SJSA1 (cell line): ENCODE data around the gene ULBP1. TPM values are rescaled to one million over a fixed set of nuclear protein-coding genes. Genes with fewer than 3 reads are reported as not detected.
"Not testable (repeated sequence)": the region's sequence is repeated elsewhere in the genome, so short reads cannot be mapped to it uniquely, and the experiment has no call there.

ENCODE experiments used
- DNase-seq, 2 experiments: peaks; one replicate each; pipeline ENCODE4 v3.0.0-alpha.2; 2015 to 2020; ENCODE audit warnings: low spot score in 2 of 2, low read depth in 1 of 2
- H3K27ac ChIP-seq: fragments of 250-450 bp; sonication (Bioruptor Pico); 2 replicates; pipeline ENCODE4 v1.5.1; 2020; ENCODE audit warnings: mild to moderate bottlenecking, moderate library complexity
- H3K27me3 ChIP-seq: fragments of 250-450 bp; sonication (Bioruptor Pico); replicated peaks from 2 replicates; pipeline ENCODE4 v1.5.1; 2020; ENCODE audit warnings: mild to moderate bottlenecking, moderate library complexity
- H3K36me3 ChIP-seq: fragments of 250-450 bp; sonication (Bioruptor Pico); 2 replicates; pipeline ENCODE4 v1.5.1; 2020; ENCODE audit warnings: mild to moderate bottlenecking
- H3K4me1 ChIP-seq: fragments of 250-450 bp; sonication (Bioruptor Pico); replicated peaks from 2 replicates; pipeline ENCODE4 v1.6.1; 2021; ENCODE audit warnings: mild to moderate bottlenecking
- H3K4me3 ChIP-seq: fragments of 250-450 bp; sonication (Bioruptor Pico); 2 replicates; pipeline ENCODE4 v1.5.1; 2020; ENCODE audit warnings: mild to moderate bottlenecking
- H3K9me3 ChIP-seq: fragments of 250-450 bp; sonication (Bioruptor Pico); replicated peaks from 2 replicates; pipeline ENCODE4 v1.5.1; 2020; ENCODE audit warnings: mild to moderate bottlenecking
- total RNA-seq: library from RNA; depleted of rRNA; stranded (reverse); fragments of >200 nt; shearing (Covaris generic); gene quantifications from 2 replicates; pipeline ENCODE4 v1.2.3, GENCODE V29; 2014

The ULBP1 gene
- total RNA-seq, 1 experiment from 2014 or later = 0.03 TPM

DNA sequence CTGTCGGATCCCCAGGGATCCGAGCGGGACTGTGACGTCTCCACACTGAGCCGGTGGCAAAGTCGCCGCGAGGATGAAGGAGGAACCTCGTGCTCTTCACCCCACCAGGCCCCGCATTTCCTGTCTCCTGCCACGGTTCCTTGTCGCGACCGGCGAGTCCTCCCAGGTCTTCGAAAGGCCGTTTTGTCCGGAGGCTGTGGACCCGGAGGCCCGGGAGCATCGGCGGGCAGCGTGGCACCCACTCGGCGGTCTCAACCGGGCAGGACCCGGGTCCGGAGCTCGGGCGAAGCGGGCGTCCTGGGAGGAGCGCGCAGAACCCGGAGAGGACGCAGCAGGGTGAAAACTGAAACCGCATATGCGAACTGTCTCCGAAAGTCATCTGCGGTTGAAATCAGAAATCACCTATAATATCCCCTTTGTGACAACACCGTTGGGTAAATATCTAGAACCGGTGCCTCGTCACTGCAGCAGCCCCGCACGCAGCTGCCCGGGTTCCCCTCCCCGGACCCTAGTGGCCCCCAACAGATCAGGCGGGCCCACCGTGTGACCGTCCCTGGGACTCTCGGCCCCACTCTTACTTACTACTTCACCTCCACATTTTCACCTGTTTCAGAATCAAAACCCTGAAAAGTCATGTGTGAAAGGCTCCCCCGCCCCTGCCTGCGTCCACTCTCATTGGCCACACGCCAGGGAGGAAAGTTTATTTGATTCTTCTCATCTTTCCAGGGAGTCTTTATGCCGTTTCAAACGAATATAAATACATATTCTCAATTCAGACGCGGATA lies 25.0 kb upstream of the ULBP1 start:
- Histone ChIP-seq H3K27ac (no peak overlapping the region), H3K9me3 (no peaks in the 10 kb centered on the region), H3K4me3 (peak overlapping the region; percentile 38), H3K4me1 (peaks cover 9% of the 10 kb centered on the region), H3K27me3 (peaks cover 26% of the 10 kb centered on the region), H3K36me3 (no peaks in the 10 kb centered on the region)
- DNase-seq = peak in 1 of 2 experiments; percentile 37

GRCh38 chr6:149939356-149939648 lies 24.4 kb upstream of the ULBP1 start:
- Histone ChIP-seq H3K4me1 (peaks cover 9% of the 10 kb centered on the region), H3K9me3 (no peaks in the 10 kb centered on the region), H3K27ac (no peak overlapping the region), H3K36me3 (no peaks in the 10 kb centered on the region), H3K4me3 (no peak overlapping the region), H3K27me3 (peaks cover 26% of the 10 kb centered on the region)
- no peak for DNase-seq

- H3K4me1 ChIP-seq = peaks cover 9% of the 10 kb centered on the region
- DNase-seq = no peak
- H3K27me3 ChIP-seq = peaks cover 23% of the 10 kb centered on the region
- no peaks in the 10 kb centered on the region for H3K36me3 ChIP-seq
- no peak overlapping the region for H3K27ac ChIP-seq
- no peaks in the 10 kb centered on the region for H3K9me3 ChIP-seq
- no peak overlapping the region for H3K4me3 ChIP-seq
These were observed 23.7 kb upstream of the ULBP1 start for GRCh38 chr6:149939909-149940671.

GRCh38 chr6:149940672-149940982 lies 23.1 kb upstream of the ULBP1 start:
- no peaks in the 10 kb centered on the region for H3K9me3 ChIP-seq
- H3K27me3 ChIP-seq = peaks cover 23% of the 10 kb centered on the region
- H3K4me1 ChIP-seq = peaks cover 9% of the 10 kb centered on the region
- no peaks in the 10 kb centered on the region for H3K36me3 ChIP-seq
- DNase-seq = no peak
- no peak overlapping the region for H3K27ac ChIP-seq
- H3K4me3 ChIP-seq = no peak overlapping the region

GRCh38 chr6:149941583-149942460 lies 21.9 kb upstream of the ULBP1 start, which contains the start of gene ULBP2:
Gene ULBP2, plus strand, starts transcription at chr6:149942014. Its CDS starts 59 bp downstream, at chr6:149942073.
- Histone ChIP-seq H3K27me3 (peaks cover 16% of the 10 kb centered on the region), H3K4me3 (peak within 1 kb of the TSS; percentile 54), H3K27ac (no peak within 1 kb of the TSS), H3K36me3 (no peaks in the 10 kb centered on the region), H3K9me3 (no peaks in the 10 kb centered on the region), H3K4me1 (peaks cover 9% of the 10 kb centered on the region)
- DNase-seq = peak; percentile 90 to 94

- DNase-seq = no peak
- peaks cover 9% of the 10 kb centered on the region for H3K4me1 ChIP-seq
- peaks cover 12% of the 10 kb centered on the region for H3K27me3 ChIP-seq
- no peak overlapping the region for H3K27ac ChIP-seq
- H3K36me3 ChIP-seq = no peaks in the 10 kb centered on the region
- no peaks in the 10 kb centered on the region for H3K9me3 ChIP-seq
- H3K4me3 ChIP-seq = peak overlapping the region; percentile 54
These were observed 21.3 kb upstream of the ULBP1 start for GRCh38 chr6:149942461-149942829.

DNA sequence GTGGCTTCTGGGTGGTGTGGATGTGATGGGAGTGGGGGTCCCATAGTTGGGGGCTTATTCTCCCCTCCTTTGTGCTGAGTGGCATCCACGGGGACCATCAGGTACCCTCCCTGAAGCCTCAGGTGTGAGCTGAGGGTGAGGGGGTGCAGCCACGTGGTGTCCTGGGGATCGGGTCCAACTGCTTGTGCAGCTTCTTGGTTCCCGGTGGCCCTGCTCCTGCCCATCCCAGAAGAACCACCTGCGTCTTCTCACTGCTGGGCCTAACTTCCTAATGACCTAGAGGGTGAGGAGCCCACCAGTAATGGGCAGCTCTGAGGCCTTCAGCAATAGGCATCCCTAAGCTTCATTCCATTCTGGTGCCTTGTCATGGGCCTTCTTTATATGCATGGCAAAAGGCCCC lies 20.4 kb upstream of the ULBP1 start:
- H3K27me3 ChIP-seq, H3K9me3 ChIP-seq, H3K27ac ChIP-seq, DNase-seq, H3K4me1 ChIP-seq, H3K36me3 ChIP-seq, H3K4me3 ChIP-seq: not testable (repeated sequence)

DNA sequence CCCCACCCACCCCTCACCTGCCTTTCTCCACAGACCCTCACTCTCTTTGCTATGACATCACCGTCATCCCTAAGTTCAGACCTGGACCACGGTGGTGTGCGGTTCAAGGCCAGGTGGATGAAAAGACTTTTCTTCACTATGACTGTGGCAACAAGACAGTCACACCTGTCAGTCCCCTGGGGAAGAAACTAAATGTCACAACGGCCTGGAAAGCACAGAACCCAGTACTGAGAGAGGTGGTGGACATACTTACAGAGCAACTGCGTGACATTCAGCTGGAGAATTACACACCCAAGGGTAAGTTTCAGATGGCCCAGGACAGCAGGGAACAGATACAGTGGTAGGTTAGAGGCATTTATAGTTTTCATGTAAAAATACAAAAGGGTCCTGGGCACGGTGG lies 18.5 kb upstream of the ULBP1 start:
- not testable (repeated sequence) for H3K9me3 ChIP-seq, H3K36me3 ChIP-seq

GRCh38 chr6:149946631-149947030 lies 17.1 kb upstream of the ULBP1 start:
- H3K27ac ChIP-seq = not testable (repeated sequence)

More for the DNA sequence above, 18.5 kb upstream of the ULBP1 start:
- H3K27me3 ChIP-seq, DNase-seq, H3K4me1 ChIP-seq, H3K4me3 ChIP-seq, H3K27ac ChIP-seq: not testable (repeated sequence)

DNA sequence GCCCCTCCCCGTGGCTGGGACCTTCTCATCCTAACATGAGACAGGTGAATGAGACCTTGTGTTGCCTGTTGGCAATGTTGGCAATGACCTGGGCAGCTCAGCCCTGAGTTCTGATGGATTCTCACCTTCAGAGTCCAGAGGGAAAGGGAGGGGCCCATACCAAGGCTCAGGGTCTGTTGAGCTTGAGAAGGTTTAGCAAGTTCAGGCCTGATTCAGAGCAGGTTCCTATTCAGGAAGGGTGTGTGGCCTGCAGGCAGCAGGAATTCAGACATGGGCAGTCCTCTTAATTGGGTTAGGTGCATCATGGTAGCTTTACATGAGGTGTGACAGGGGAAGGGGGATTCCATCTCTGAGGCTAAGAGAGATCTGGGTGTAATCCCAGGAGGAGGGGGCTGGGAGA lies 16.2 kb upstream of the ULBP1 start:
- H3K27me3 ChIP-seq, H3K9me3 ChIP-seq, H3K36me3 ChIP-seq, H3K27ac ChIP-seq, DNase-seq, H3K4me1 ChIP-seq, H3K4me3 ChIP-seq: not testable (repeated sequence)

More at GRCh38 chr6:149946631-149947030, 17.1 kb upstream of the ULBP1 start:
- H3K27me3 ChIP-seq, H3K9me3 ChIP-seq, H3K4me1 ChIP-seq, H3K36me3 ChIP-seq, DNase-seq, H3K4me3 ChIP-seq: not testable (repeated sequence)

DNA sequence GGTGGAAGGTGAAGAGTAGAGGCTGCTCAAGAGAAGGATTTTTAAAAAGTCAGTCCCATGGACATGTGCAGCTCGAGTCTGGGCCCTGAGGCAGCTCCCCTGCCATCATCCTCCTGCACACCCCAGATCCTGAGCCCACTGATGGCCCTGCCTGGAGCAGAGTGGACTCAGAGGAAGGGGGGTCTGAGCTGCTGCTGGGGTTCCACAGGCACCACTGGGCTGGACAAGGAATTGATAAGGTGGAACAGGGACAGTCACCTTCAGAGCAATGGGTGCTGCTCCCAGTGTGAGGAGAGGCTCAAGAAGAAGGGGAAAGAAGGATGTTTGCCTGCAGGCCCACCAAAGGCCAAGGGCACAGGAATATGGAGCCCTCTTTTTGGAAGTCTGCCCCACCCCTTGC lies 15.7 kb upstream of the ULBP1 start:
- no peak for DNase-seq
- H3K36me3 ChIP-seq = no peaks in the 10 kb centered on the region
- H3K27me3 ChIP-seq = peaks cover 9% of the 10 kb centered on the region; the same call in 1 of the 2 replicates
- H3K27ac ChIP-seq = no peak overlapping the region
- no peaks in the 10 kb centered on the region for H3K4me1 ChIP-seq
- H3K9me3 ChIP-seq = no peaks in the 10 kb centered on the region
- H3K4me3 ChIP-seq = no peak overlapping the region

DNA sequence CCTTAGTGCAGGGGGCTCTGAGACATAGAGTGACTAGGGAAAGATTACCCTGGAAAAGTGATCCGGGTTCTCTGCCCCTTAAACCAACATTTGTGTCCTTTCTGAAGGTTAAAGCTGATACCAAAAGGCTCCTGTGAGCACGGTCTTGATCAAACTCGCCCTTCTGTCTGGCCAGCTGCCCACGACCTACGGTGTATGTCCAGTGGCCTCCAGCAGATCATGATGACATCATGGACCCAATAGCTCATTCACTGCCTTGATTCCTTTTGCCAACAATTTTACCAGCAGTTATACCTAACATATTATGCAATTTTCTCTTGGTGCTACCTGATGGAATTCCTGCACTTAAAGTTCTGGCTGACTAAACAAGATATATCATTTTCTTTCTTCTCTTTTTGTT lies 15.1 kb upstream of the ULBP1 start:
- no peak overlapping the region for H3K27ac ChIP-seq
- H3K4me3 ChIP-seq = no peak overlapping the region
- H3K4me1 ChIP-seq = no peaks in the 10 kb centered on the region
- H3K36me3 ChIP-seq = no peaks in the 10 kb centered on the region
- no peak for DNase-seq
- no peaks in the 10 kb centered on the region for H3K9me3 ChIP-seq
- peaks cover 9% of the 10 kb centered on the region; the same call in 1 of the 2 replicates for H3K27me3 ChIP-seq

- Histone ChIP-seq H3K27me3 (peaks cover 11% of the 10 kb centered on the region; the same call in 1 of the 2 replicates), H3K4me3 (no peak overlapping the region), H3K4me1 (no peaks in the 10 kb centered on the region), H3K36me3 (no peaks in the 10 kb centered on the region), H3K27ac (no peak overlapping the region), H3K9me3 (no peaks in the 10 kb centered on the region)
- DNase-seq = no peak
These were observed 13.3 kb upstream of the ULBP1 start for GRCh38 chr6:149950423-149950822.

DNA sequence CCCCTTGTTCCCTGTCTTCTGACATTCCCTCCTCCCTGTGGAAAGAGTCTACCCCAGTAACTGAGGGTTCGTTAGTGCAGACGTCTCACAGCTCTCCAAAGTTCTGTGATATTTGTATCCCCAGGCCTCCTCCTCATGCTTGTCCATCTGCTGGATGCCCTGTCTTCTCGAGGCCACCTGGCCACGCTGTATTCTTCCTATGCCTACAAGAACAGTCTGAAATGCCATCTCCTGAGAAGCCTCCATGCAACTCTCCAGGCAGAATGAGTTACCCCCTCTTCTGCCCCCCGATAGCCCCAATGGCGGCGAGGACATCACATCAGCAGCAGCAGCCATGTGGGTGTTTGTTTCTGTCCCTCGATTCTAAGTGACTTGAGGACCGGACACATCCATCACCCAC lies 12.6 kb upstream of the ULBP1 start:
- peaks cover 12% of the 10 kb centered on the region; the same call in 1 of the 2 replicates for H3K27me3 ChIP-seq
- DNase-seq = no peak
- H3K4me3 ChIP-seq = no peak overlapping the region
- H3K27ac ChIP-seq = no peak overlapping the region
- H3K9me3 ChIP-seq = no peaks in the 10 kb centered on the region
- no peaks in the 10 kb centered on the region for H3K4me1 ChIP-seq
- H3K36me3 ChIP-seq = no peaks in the 10 kb centered on the region
